HepG2 (cell line): ENCODE measurements around the gene SORBS2. TPM values are rescaled to one million over a fixed set of nuclear protein-coding genes. Genes with fewer than 3 reads are reported as not detected.

Experiments used
- ATAC-seq: fragments of 200-7000 bp; cut with Tn5 transposase; 3 replicates; pipeline ENCODE4 v1.9.1; 2020; ENCODE audit warnings: mild to moderate bottlenecking, moderate library complexity
- BruUV-seq: library from RNA; stranded (reverse); fragments of 400-500 nt; replicated peaks from 2 replicates; lab custom pipeline; 2021; lab: Mats Ljungman, UMichigan
- CTCF ChIA-PET: fragments of 300-600 bp; formaldehyde crosslinking; extraction: SDS; loops from one replicate; lab custom pipeline; 2021; ENCODE audit warnings: low total read pairs, inconsistent platforms, low intra/inter-chr PET ratio; lab: Yijun Ruan, JAX
- POLR2A ChIA-PET: fragments of 350-600 bp; sonication (Branson Sonifier 250); formaldehyde crosslinking; loops from one replicate; lab custom pipeline; 2020; ENCODE audit warnings: antibody characterized with exemption, inconsistent platforms; lab: Yijun Ruan, JAX
- DNase-seq: peaks from one replicate; pipeline ENCODE4 v3.0.0-alpha.2; 2015; ENCODE audit warnings: low spot score
- FAIRE-seq: peaks from 3 replicates; lab custom pipeline; 2011; peaks lifted over from hg19 to GRCh38; lab: Jason Lieb, UNC
- H2AFZ ChIP-seq: one replicate; pipeline ENCODE4 v1.6.1; 2011; ENCODE audit warnings: low read length, inconsistent platforms
- H3K27ac ChIP-seq: fragments of 300-600 bp; 3 replicates; pipeline ENCODE4 v1.8.0; 2011; ENCODE audit warnings: mixed run types, mild to moderate bottlenecking, mixed read lengths, low read length, inconsistent platforms; ENCODE audit not compliant: insufficient read depth; ENCODE audit errors: extremely low read length
- H3K27me3 ChIP-seq, 2 experiments: fragments of 200-600 bp in 1 of 2; 2 replicates in 1 of 2; 3 replicates in 1 of 2; pipeline versions ENCODE4 v1.6.0 to v1.8.0; 2011; ENCODE audit warnings: low read length in 2 of 2, mild to moderate bottlenecking in 2 of 2, moderate library complexity in 2 of 2, inconsistent platforms in 1 of 2; ENCODE audit not compliant: insufficient read depth in 2 of 2, control insufficient read depth in 1 of 2
- H3K36me3 ChIP-seq, 2 experiments: fragments of 200-600 bp in 1 of 2; replicated peaks in 1 of 2; 2 replicates in 1 of 2; 3 replicates in 1 of 2; pipeline versions ENCODE4 v1.5.1 to v1.8.0; 2011; ENCODE audit warnings: low read length in 2 of 2, inconsistent platforms in 1 of 2; ENCODE audit not compliant: insufficient read depth in 2 of 2, control insufficient read depth in 1 of 2
- H3K4me1 ChIP-seq: 2 replicates; pipeline ENCODE4 v1.5.1; 2012; ENCODE audit warnings: low read length, inconsistent platforms; ENCODE audit not compliant: insufficient read depth
- H3K4me2 ChIP-seq: 2 replicates; pipeline ENCODE4 v1.6.0; 2011; ENCODE audit warnings: low read depth, low read length, inconsistent platforms
- H3K4me3 ChIP-seq, 3 experiments: fragments of 200-600 bp in 1 of 3; sonication (generic), shearing (Covaris generic) in 1 of 3; replicated peaks in 1 of 3; 2 replicates each; pipeline ENCODE4 v1.5.1; 2011 to 2016; ENCODE audit warnings: low read length in 3 of 3, inconsistent platforms in 2 of 3, low read depth in 2 of 3, mild to moderate bottlenecking in 2 of 3, control low read depth in 1 of 3, mixed read lengths in 1 of 3; ENCODE audit not compliant: insufficient read depth in 1 of 3
- H3K79me2 ChIP-seq: one replicate; pipeline ENCODE4 v1.6.1; 2011; ENCODE audit warnings: low read length, inconsistent platforms; ENCODE audit not compliant: insufficient read depth
- H3K9ac ChIP-seq: 2 replicates; pipeline ENCODE4 v1.6.0; 2011; ENCODE audit warnings: mild to moderate bottlenecking, low read depth, low read length, inconsistent platforms; ENCODE audit not compliant: insufficient read depth
- H3K9me3 ChIP-seq: 2 replicates; pipeline ENCODE4 v1.5.1; 2012; ENCODE audit warnings: mild to moderate bottlenecking, low read length
- H4K20me1 ChIP-seq: 2 replicates; pipeline ENCODE4 v1.6.0; 2011; ENCODE audit warnings: inconsistent platforms, mild to moderate bottlenecking, low read length, moderate library complexity; ENCODE audit not compliant: insufficient read depth
- GZF1 ChIP-seq: sonication (generic); formaldehyde crosslinking; IDR thresholded peaks from 2 replicates; pipeline ENCODE4 v1.5.1; 2020; ENCODE audit warnings: mild to moderate bottlenecking, missing genetic modification reagents
- KDM5B ChIP-seq: sonication (generic); formaldehyde crosslinking; IDR thresholded peaks from 2 replicates; pipeline ENCODE4 v1.4.0; 2020; ENCODE audit warnings: missing genetic modification reagents, mild to moderate bottlenecking, borderline replicate concordance
- KDM6A ChIP-seq: IDR thresholded peaks from 2 replicates; pipeline ENCODE4 v1.6.1; 2016; ENCODE audit warnings: low read depth
- KLF6 ChIP-seq: IDR thresholded peaks from 2 replicates; pipeline ENCODE4 v1.8.0; 2016; ENCODE audit warnings: missing biosample characterization, missing genetic modification reagents
- MAFF ChIP-seq: IDR thresholded peaks from 2 replicates; pipeline ENCODE4 v1.6.1; 2011; ENCODE audit warnings: low read depth, low read length, improper control_type of control experiment
- MAFK ChIP-seq, 2 experiments: IDR thresholded peaks in 1 of 2; conservative IDR thresholded peaks in 1 of 2; 2 replicates each; pipeline ENCODE4 v1.6.1; 2011; ENCODE audit warnings: improper control_type of control experiment in 2 of 2, low read length in 2 of 2
- RBM39 ChIP-seq: fragments of 200-400 bp; formaldehyde crosslinking; IDR thresholded peaks from one replicate; pipeline ENCODE4 v1.6.1; 2018; ENCODE audit warnings: antibody characterized with exemption, mild to moderate bottlenecking, low read depth, low read length; ENCODE audit not compliant: poor library complexity, severe bottlenecking
- SMARCE1 ChIP-seq: fragments of 450-650 bp; IDR thresholded peaks from 2 replicates; pipeline ENCODE4 v1.6.1; 2017; ENCODE audit warnings: borderline replicate concordance
- THAP11 ChIP-seq: IDR thresholded peaks from 2 replicates; pipeline ENCODE4 v1.6.1; 2016; ENCODE audit warnings: missing biosample characterization, missing genetic modification reagents
- ZNF589 ChIP-seq: sonication (generic); formaldehyde crosslinking; conservative IDR thresholded peaks from 2 replicates; pipeline ENCODE4 v1.8.0; 2022; ENCODE audit warnings: mild to moderate bottlenecking, moderate library complexity, missing genetic modification reagents
- WGBS: methylation state at CpG from one replicate; pipeline ENCODE4 v1.1.6; 2017; ENCODE audit warnings: low lambda C conversion rate; 5-methylcytosine and 5-hydroxymethylcytosine counted together
- in situ Hi-C: cut with HindIII; loops from 2 replicates; pipeline ENCODE4 v1.10.0; 2017; ENCODE audit warnings: low pct_unique_long_range_greater_than_20kb; ENCODE audit not compliant: extremely low pct_ligation_motif_present
- intact Hi-C: fragments of 100-400 bp; cut with micrococcal nuclease; formaldehyde crosslinking; loops from one replicate; pipeline ENCODE4 v1.10.0; 2022; ENCODE audit not compliant: unreplicated experiment
- polyA plus RNA-seq, 8 experiments: library from polyadenylated mRNA; depleted of rRNA in 3 of 8; stranded (reverse) in 7 of 8; unstranded in 1 of 8; fragments of >200 nt; fragmentation: Illumina TruSeq in 4 of 8; extraction: Trizol in 4 of 8; gene quantifications; 2 replicates each; pipeline versions ENCODE4 v1.2.1 to v1.2.3, GENCODE V29; 2011 to 2016; ENCODE audit warnings: low read depth in 4 of 8, missing spikeins in 1 of 8, mixed read lengths in 1 of 8; ENCODE audit not compliant: insufficient read depth in 1 of 8
- total RNA-seq, 5 experiments: library from RNA; depleted of rRNA; stranded (reverse); fragments of >200 nt; fragmentation: Illumina TruSeq; extraction: Trizol; gene quantifications; 2 replicates each; pipeline ENCODE4 v1.2.3, GENCODE V29; 2016; ENCODE audit warnings: low read depth in 1 of 5
- TF ChIP-seq, protein P1 (sequence below), 2 experiments: sonication (generic) in 1 of 2; formaldehyde crosslinking in 1 of 2; IDR thresholded peaks; 2 replicates each; pipeline versions ENCODE4 v1.5.1 to v1.6.1; 2011 to 2020; ENCODE audit warnings: borderline replicate concordance in 1 of 2, low read depth in 1 of 2, low read length in 1 of 2, mild to moderate bottlenecking in 1 of 2, missing genetic modification reagents in 1 of 2, moderate library complexity in 1 of 2
- TF ChIP-seq, protein P2 (sequence below): sonication (generic); formaldehyde crosslinking; IDR thresholded peaks from 2 replicates; pipeline ENCODE4 v1.8.0; 2023; ENCODE audit warnings: mild to moderate bottlenecking, missing genetic modification reagents

Gene SORBS2
- total and polyA plus RNA-seq, 2 of the 13 experiments (the other 11 are each of a cell fraction or from before 2014, with no cell fraction given), result 25.0 to 80.5 TPM

DNA sequence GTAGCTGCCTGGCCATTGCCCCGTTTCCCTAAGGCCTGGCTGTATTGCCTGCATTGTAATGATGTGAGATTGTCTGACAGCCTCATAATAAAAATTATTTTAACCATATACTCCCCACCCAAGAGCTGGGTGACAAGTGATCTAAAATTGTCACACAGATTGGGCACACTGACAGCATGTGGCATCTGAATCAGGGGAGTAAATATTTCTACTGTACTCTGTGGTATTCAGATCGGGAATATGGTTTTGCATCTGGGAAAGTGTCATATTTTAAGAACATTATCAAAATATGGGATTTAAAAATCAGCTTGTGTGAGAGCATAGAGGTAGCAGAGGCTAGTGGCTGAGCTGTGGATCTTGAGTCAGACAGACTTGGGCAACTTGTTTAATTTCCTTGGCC lies 140.9 kb downstream of the SORBS2 start (continued):
- TF ChIP-seq, protein P1, sequence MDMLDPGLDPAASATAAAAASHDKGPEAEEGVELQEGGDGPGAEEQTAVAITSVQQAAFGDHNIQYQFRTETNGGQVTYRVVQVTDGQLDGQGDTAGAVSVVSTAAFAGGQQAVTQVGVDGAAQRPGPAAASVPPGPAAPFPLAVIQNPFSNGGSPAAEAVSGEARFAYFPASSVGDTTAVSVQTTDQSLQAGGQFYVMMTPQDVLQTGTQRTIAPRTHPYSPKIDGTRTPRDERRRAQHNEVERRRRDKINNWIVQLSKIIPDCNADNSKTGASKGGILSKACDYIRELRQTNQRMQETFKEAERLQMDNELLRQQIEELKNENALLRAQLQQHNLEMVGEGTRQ (IDR thresholded peaks at IDR 0.05; ENCODE audit: low read depth, low read length), result no peak
- TF ChIP-seq, protein P1 (CRISPR knock-in tag; IDR thresholded peaks at IDR 0.05; ENCODE audit: borderline replicate concordance), result no peak
- TF ChIP-seq THAP11 (CRISPR knock-in tag) (no peak), KLF6 (no peak), KDM5B (CRISPR knock-in tag) (no peak)
- TF ChIP-seq, protein P2, sequence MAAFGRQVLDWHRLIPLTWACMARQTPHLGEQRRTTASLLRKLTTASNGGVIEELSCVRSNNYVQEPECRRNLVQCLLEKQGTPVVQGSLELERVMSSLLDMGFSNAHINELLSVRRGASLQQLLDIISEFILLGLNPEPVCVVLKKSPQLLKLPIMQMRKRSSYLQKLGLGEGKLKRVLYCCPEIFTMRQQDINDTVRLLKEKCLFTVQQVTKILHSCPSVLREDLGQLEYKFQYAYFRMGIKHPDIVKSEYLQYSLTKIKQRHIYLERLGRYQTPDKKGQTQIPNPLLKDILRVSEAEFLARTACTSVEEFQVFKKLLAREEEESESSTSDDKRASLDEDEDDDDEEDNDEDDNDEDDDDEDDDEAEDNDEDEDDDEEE (CRISPR knock-in tag), result no peak

DNA sequence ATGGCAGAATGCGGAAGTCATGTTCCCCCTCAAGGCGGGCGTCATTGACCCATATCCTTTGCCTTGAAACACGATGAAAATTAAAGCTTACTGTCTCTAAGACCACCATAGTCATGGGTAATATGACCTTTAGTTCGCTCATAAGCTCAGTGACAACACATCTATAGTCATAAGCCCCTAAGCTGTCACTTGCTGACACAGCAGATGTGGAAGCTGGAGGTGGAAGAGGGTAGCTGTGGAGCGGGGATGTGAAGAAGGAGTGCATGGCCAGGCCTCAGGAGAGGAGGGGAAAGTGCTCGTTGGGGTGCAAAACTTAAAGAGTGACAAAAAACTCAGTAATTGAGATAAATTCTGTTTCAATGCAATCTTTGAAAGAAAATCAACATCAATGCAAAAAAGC lies 142.7 kb downstream of the SORBS2 start:
- no peak for FAIRE-seq
- WGBS, result 90% methylated on average over 7 of the region's 7 CpGs
- Histone ChIP-seq H3K27ac (no peak overlapping the region), H3K9me3 (no peaks in the 10 kb centered on the region), H3K79me2 (no peaks in the 10 kb centered on the region), H2AFZ (no peak overlapping the region), H3K36me3 (peaks cover 9 to 29% of the 10 kb centered on the region in 2 experiments; a peak in 4 of 5 replicates), H3K4me3 (no peak overlapping the region), H3K9ac (no peak overlapping the region), H3K4me2 (no peak overlapping the region), H3K27me3 (no peaks in the 10 kb centered on the region), H4K20me1 (no peaks in the 10 kb centered on the region), H3K4me1 (no peaks in the 10 kb centered on the region)
- DNase-seq, result no peak
- ATAC-seq, result no peak
- no TSS peak for BruUV-seq
- in situ Hi-C loops, result no loop called here
- ChIA-PET POLR2A (interaction anchor here (1.9 kb wide), 1 partner anchor 43 kb away, joined by 4 read pairs; no protein-coding TSS in a partner anchor), CTCF (no interaction called here)
- intact Hi-C loops, result no loop called here
- TF ChIP-seq ZNF589 (no peak), MAFK (conservative IDR thresholded peaks at IDR 0.05 in 1 of 2, IDR thresholded peaks at IDR 0.05 in 1 of 2; ENCODE audit: low read length in 2 of 2) (peak; percentile 50 to 72; a peak in 3 of 4 replicates), SMARCE1 (no peak), GZF1 (CRISPR knock-in tag) (no peak), RBM39 (no peak), KDM6A (CRISPR knock-in tag) (no peak), MAFF (peak; percentile 56; the same call in 1 of the 2 replicates)
